Brain microvascular endothelial cell (primary cell): ENCODE measurements around the gene ANKRD12.

Experiments used
- DNase-seq: peaks from one replicate; pipeline ENCODE4 v3.0.0-alpha.2; 2020
- H3K27ac ChIP-seq: fragments of 250-450 bp; sonication (Bioruptor Pico); 2 replicates; pipeline ENCODE4 v1.5.1; 2020; ENCODE audit warnings: mild to moderate bottlenecking, moderate library complexity
- H3K27me3 ChIP-seq: fragments of 250-450 bp; sonication (Bioruptor Pico); replicated peaks from 2 replicates; pipeline ENCODE4 v1.5.1; 2020; ENCODE audit warnings: mild to moderate bottlenecking
- H3K36me3 ChIP-seq: fragments of 250-450 bp; sonication (Bioruptor Pico); replicated peaks from 2 replicates; pipeline ENCODE4 v1.5.1; 2020; ENCODE audit warnings: mild to moderate bottlenecking
- H3K4me3 ChIP-seq: 2 replicates; pipeline ENCODE4 v1.5.1; 2011; ENCODE audit warnings: low read depth, mild to moderate bottlenecking, control low read depth, low read length, moderate library complexity
- in situ Hi-C: cut with HindIII; loops from 2 replicates; pipeline ENCODE4 v1.10.0; 2017; ENCODE audit warnings: low sequenced_read_pairs, low pct_ligation_motif_present
- TF ChIP-seq, protein P1 (sequence below): IDR thresholded peaks from 2 replicates; pipeline ENCODE4 v1.5.1; 2011; ENCODE audit warnings: low read depth, mild to moderate bottlenecking, moderate library complexity, low read length, control low read depth, inconsistent platforms; ENCODE audit errors: missing control alignments

Gene ANKRD12

DNA sequence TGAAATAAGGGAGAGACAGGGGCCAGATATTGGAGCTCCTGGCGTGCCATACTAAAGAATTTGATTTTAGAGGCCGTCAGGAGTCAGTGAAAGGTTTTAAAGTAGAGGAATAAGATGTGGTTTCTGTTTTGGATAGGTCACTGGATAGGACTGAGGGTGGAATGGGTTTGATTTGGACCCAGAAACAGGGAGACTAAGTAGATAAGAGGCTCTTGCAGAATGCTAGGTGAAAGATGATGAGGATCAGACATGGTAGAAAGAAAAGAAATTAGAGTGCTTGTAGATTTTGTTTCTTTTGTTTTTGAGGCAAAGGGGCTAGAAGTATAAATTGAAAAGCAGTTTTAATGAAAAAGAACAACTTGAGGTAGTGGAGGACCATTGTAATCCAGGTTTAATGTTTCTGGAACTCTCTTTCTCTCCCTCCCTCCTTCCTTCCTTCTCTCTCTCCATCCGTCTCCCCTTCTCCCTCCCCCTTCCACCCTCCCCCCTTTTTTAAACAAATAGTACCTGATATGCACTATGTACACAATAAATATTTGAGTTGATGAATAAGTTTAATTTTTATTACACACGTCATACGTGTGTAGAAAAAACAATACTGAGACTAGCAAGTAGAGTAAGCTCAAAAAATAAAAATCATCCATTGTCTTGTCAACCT is 32.2 kb upstream of the ANKRD12 start:
- in situ Hi-C loops: no loop called here
- H3K27ac ChIP-seq: peak overlapping the region; percentile 94
- H3K36me3 ChIP-seq: no peaks in the 10 kb centered on the region
- TF ChIP-seq, protein P1, sequence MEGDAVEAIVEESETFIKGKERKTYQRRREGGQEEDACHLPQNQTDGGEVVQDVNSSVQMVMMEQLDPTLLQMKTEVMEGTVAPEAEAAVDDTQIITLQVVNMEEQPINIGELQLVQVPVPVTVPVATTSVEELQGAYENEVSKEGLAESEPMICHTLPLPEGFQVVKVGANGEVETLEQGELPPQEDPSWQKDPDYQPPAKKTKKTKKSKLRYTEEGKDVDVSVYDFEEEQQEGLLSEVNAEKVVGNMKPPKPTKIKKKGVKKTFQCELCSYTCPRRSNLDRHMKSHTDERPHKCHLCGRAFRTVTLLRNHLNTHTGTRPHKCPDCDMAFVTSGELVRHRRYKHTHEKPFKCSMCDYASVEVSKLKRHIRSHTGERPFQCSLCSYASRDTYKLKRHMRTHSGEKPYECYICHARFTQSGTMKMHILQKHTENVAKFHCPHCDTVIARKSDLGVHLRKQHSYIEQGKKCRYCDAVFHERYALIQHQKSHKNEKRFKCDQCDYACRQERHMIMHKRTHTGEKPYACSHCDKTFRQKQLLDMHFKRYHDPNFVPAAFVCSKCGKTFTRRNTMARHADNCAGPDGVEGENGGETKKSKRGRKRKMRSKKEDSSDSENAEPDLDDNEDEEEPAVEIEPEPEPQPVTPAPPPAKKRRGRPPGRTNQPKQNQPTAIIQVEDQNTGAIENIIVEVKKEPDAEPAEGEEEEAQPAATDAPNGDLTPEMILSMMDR: no peak
- H3K27me3 ChIP-seq: no peaks in the 10 kb centered on the region
- H3K4me3 ChIP-seq: peak overlapping the region; percentile 75
- no peak for DNase-seq

- H3K27me3 ChIP-seq: no peaks in the 10 kb centered on the region
- no peak for DNase-seq
- no peaks in the 10 kb centered on the region for H3K36me3 ChIP-seq
- TF ChIP-seq, protein P1: no peak
- no peak overlapping the region for H3K4me3 ChIP-seq
- in situ Hi-C loops: no loop called here
- no peak overlapping the region for H3K27ac ChIP-seq
Measured at GRCh38 chr18:9105420-9105819, 31.2 kb upstream of the ANKRD12 start.

GRCh38 chr18:9106094-9106493 is 30.5 kb upstream of the ANKRD12 start:
- H3K27me3 ChIP-seq: no peaks in the 10 kb centered on the region
- in situ Hi-C loops: no loop called here
- H3K4me3 ChIP-seq: peak overlapping the region; percentile 6

DNA sequence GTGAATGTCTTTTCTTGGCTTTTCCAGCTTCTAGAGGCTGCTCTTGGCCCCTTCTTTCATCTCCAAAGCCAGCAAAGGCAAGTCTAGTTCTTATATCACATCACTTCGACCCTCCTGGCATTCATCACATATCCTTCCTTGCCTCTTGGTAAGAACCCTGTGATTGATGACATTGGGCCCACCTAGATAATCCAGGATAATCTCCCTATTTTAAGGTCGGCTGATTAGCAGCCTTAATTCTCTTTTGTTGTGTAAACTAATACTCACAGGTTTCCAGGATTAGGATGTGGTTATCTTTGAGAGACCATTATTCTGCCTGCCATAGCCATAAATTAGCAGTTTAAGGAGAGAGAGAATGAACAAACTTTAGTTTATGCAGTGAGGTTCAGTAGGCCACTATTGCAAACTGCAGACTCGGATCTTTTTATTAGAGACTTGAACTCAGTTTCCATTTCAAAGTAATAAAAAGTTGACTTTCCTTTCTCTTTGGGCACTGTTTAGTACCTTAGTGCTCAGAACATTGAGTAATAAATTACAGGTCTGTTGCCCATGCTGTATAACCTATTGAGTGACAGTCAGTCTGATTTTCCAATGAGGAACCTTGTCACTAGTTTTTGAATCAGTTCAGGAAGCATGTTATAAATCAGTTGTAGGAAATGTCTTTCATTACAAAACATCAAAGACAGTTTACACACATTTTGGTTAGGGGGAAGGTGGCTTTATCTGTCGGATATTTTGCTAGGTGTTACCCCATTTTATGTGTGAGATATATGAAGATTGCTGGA is 29.6 kb upstream of the ANKRD12 start:
- H3K36me3 ChIP-seq: no peaks in the 10 kb centered on the region
- DNase-seq: no peak
- H3K27ac ChIP-seq: no peak overlapping the region
- in situ Hi-C loops: no loop called here
- no peak overlapping the region for H3K4me3 ChIP-seq
- no peaks in the 10 kb centered on the region for H3K27me3 ChIP-seq
- TF ChIP-seq, protein P1: no peak

More at GRCh38 chr18:9106094-9106493, 30.5 kb upstream of the ANKRD12 start:
- no peak overlapping the region for H3K27ac ChIP-seq
- DNase-seq: no peak
- H3K36me3 ChIP-seq: no peaks in the 10 kb centered on the region
- TF ChIP-seq, protein P1: no peak

DNA sequence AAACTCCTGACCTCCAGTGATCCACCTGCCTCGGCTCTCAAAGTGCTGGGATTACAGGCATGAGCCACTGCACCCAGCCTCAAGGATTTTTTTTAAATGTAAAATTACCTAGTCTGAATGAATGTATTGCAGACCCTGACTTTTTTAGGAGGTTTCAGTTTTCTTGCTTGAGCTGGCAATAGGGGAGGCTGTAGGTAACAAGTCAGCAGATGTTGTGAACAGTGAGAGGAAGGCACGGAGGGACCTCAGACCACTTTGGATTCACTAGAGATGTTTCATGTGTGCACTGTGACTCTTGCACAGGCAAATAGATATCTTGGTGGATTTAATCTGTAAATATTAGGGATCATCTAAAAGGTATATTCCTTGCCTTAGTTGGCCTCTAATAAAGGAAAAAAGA is 27.7 kb upstream of the ANKRD12 start:
- Histone ChIP-seq H3K4me3 (no peak overlapping the region), H3K27ac (no peak overlapping the region), H3K36me3 (no peaks in the 10 kb centered on the region), H3K27me3 (no peaks in the 10 kb centered on the region)
- TF ChIP-seq, protein P1: no peak
- in situ Hi-C loops: no loop called here
- no peak for DNase-seq

GRCh38 chr18:9109523-9109922 is 27.1 kb upstream of the ANKRD12 start:
- no peak overlapping the region for H3K27ac ChIP-seq
- H3K27me3 ChIP-seq: no peaks in the 10 kb centered on the region
- no peak overlapping the region for H3K4me3 ChIP-seq
- in situ Hi-C loops: no loop called here
- DNase-seq: no peak
- no peaks in the 10 kb centered on the region for H3K36me3 ChIP-seq
- TF ChIP-seq, protein P1: no peak
